WTC11 (cell line): ENCODE measurements around the gene DROSHA.

Experiments
- ATF3 ChIP-seq: sonication (generic); formaldehyde crosslinking; conservative IDR thresholded peaks from 2 replicates; pipeline ENCODE4 v1.8.1; 2022; ENCODE audit warnings: mild to moderate bottlenecking, missing genetic modification reagents
- CTCF ChIP-seq: fragments of 200-600 bp; IDR thresholded peaks from 2 replicates; pipeline ENCODE4 v1.8.0; 2022; ENCODE audit warnings: antibody characterized with exemption
- E2F5 ChIP-seq: sonication (generic); formaldehyde crosslinking; IDR thresholded peaks from 2 replicates; pipeline ENCODE4 v1.8.1; 2022; ENCODE audit warnings: mild to moderate bottlenecking, moderate library complexity, missing genetic modification reagents
- ELF4 ChIP-seq: sonication (generic); formaldehyde crosslinking; IDR thresholded peaks from 2 replicates; pipeline ENCODE4 v1.8.1; 2022; ENCODE audit warnings: low read depth, mild to moderate bottlenecking, moderate library complexity, missing genetic modification reagents
- GABPB1 ChIP-seq: sonication (generic); formaldehyde crosslinking; IDR thresholded peaks from 2 replicates; pipeline ENCODE4 v1.8.1; 2023; ENCODE audit warnings: mild to moderate bottlenecking, missing genetic modification reagents
- HMGXB4 ChIP-seq: sonication (generic); formaldehyde crosslinking; IDR thresholded peaks from 2 replicates; pipeline ENCODE4 v1.8.1; 2023; ENCODE audit warnings: mild to moderate bottlenecking, moderate library complexity, missing genetic modification reagents
- MLX ChIP-seq: sonication (generic); formaldehyde crosslinking; IDR thresholded peaks from 2 replicates; pipeline ENCODE4 v1.8.1; 2023; ENCODE audit warnings: mild to moderate bottlenecking, missing genetic modification reagents, moderate library complexity
- MXD4 ChIP-seq: fragments of 250-450 bp; sonication (Bioruptor Pico); IDR thresholded peaks from 2 replicates; pipeline ENCODE4 v1.8.0; 2021; ENCODE audit warnings: mild to moderate bottlenecking, moderate library complexity, borderline replicate concordance
- NR3C1 ChIP-seq: sonication (generic); formaldehyde crosslinking; conservative IDR thresholded peaks from 2 replicates; pipeline ENCODE4 v1.8.1; 2023; ENCODE audit warnings: low read depth, mild to moderate bottlenecking, missing genetic modification reagents
- RELA ChIP-seq: sonication (generic); formaldehyde crosslinking; IDR thresholded peaks from 2 replicates; pipeline ENCODE4 v1.8.1; 2022; ENCODE audit warnings: missing genetic modification reagents, mild to moderate bottlenecking, borderline replicate concordance
- USF2 ChIP-seq: sonication (generic); formaldehyde crosslinking; IDR thresholded peaks from 2 replicates; pipeline ENCODE4 v1.8.1; 2023; ENCODE audit warnings: mild to moderate bottlenecking, missing genetic modification reagents, moderate library complexity
- ZNF138 ChIP-seq: sonication (generic); formaldehyde crosslinking; conservative IDR thresholded peaks from 2 replicates; pipeline ENCODE4 v1.8.1; 2022; ENCODE audit warnings: mild to moderate bottlenecking, moderate library complexity, missing genetic modification reagents
- ZNF425 ChIP-seq: fragments of 250-450 bp; sonication (Bioruptor Pico); conservative IDR thresholded peaks from 2 replicates; pipeline ENCODE4 v1.9.0; 2021; ENCODE audit warnings: mild to moderate bottlenecking

GRCh38 chr5:31481531-31482165, 50.2 kb downstream of the DROSHA start:
- TF ChIP-seq NR3C1 (CRISPR knock-in tag) = no peak
- TF ChIP-seq ZNF425 (CRISPR knock-in tag) = no peak
- no peak for TF ChIP-seq CTCF
- no peak for TF ChIP-seq E2F5 (CRISPR knock-in tag)
- no peak for TF ChIP-seq ZNF138 (CRISPR knock-in tag)
- TF ChIP-seq USF2 (CRISPR knock-in tag) = no peak
- TF ChIP-seq MXD4 = no peak
- TF ChIP-seq RELA = no peak
- no peak for TF ChIP-seq ATF3 (CRISPR knock-in tag)
- TF ChIP-seq ELF4 (CRISPR knock-in tag) = no peak
- no peak for TF ChIP-seq GABPB1 (CRISPR knock-in tag)
- no peak for TF ChIP-seq MLX (CRISPR knock-in tag)
- TF ChIP-seq HMGXB4 (CRISPR knock-in tag) = no peak
